Spleen (tissue), 11 donors: Measurements from ENCODE around the gene ST6GALNAC4. TPM values are rescaled to one million over a fixed set of nuclear protein-coding genes. Genes with fewer than 3 reads are reported as not detected.
"Not testable (repeated sequence)": the region's sequence is repeated elsewhere in the genome, so short reads cannot be mapped to it uniquely, and the experiment has no call there.

Experiments
- DNase-seq: peaks from one replicate; pipeline ENCODE4 v3.0.0-alpha.2; 2020
- H3K27ac ChIP-seq, 8 donors: fragments of 200-600 bp; sonication (generic) in 7 of 8; 1 replicate in 4 of 8; 2 replicates in 4 of 8; pipeline versions ENCODE4 v1.5.0 to v1.8.0; 2016 to 2021; ENCODE audit warnings: inconsistent platforms in 4 of 8, mild to moderate bottlenecking in 4 of 8, moderate library complexity in 1 of 8
- H3K27me3 ChIP-seq, 7 donors: fragments of 200-600 bp; sonication (generic) in 6 of 7; replicated peaks in 1 of 7; 1 replicate in 4 of 7; 2 replicates in 3 of 7; pipeline versions ENCODE4 v1.5.0 to v1.8.0; 2016 to 2021; ENCODE audit warnings: inconsistent platforms in 3 of 7, mild to moderate bottlenecking in 1 of 7
- H3K36me3 ChIP-seq, 6 donors: fragments of 200-600 bp; sonication (generic) in 5 of 6; 1 replicate in 4 of 6; 2 replicates in 2 of 6; pipeline versions ENCODE4 v1.5.0 to v1.8.0; 2016 to 2021; ENCODE audit warnings: inconsistent platforms in 2 of 6
- H3K4me1 ChIP-seq, 6 donors: fragments of 200-600 bp; sonication (generic) in 5 of 6; 1 replicate in 3 of 6; 2 replicates in 3 of 6; pipeline versions ENCODE4 v1.5.0 to v1.8.0; 2016 to 2021; ENCODE audit warnings: inconsistent platforms in 3 of 6
- H3K4me3 ChIP-seq, 8 donors: fragments of 200-600 bp; sonication (generic) in 7 of 8; 1 replicate in 4 of 8; 2 replicates in 4 of 8; pipeline versions ENCODE4 v1.5.0 to v1.8.0; 2016 to 2021; ENCODE audit warnings: inconsistent platforms in 4 of 8, mild to moderate bottlenecking in 4 of 8, moderate library complexity in 2 of 8
- H3K9me3 ChIP-seq, 8 donors: fragments of 200-600 bp; sonication (generic) in 7 of 8; 1 replicate in 4 of 8; 2 replicates in 4 of 8; pipeline versions ENCODE4 v1.5.0 to v1.8.0; 2016 to 2021; ENCODE audit warnings: inconsistent platforms in 4 of 8
- POLR2A ChIP-seq, 3 donors: fragments of 450-650 bp; IDR thresholded peaks; one replicate each; pipeline ENCODE4 v1.5.1; 2017; ENCODE audit warnings: antibody characterized with exemption in 3 of 3, mild to moderate bottlenecking in 1 of 3
- POLR2AphosphoS5 ChIP-seq, 3 donors: sonication (generic); formaldehyde crosslinking; IDR thresholded peaks; one replicate each; pipeline ENCODE4 v1.5.1; 2017; ENCODE audit warnings: antibody characterized with exemption in 3 of 3
- WGBS, 5 donors: extraction: QIAGEN DNeasy Blood & Tissue Kit in 3 of 5; methylation state at CpG; one replicate each; pipeline versions ENCODE4 v1.1.5 to v1.1.7; 2013 to 2018; 5-methylcytosine and 5-hydroxymethylcytosine counted together
- intact Hi-C: fragments of 100-400 bp; cut with DNase I; formaldehyde crosslinking; loops from one replicate; pipeline ENCODE4 v1.15.0; 2023; ENCODE audit warnings: low total_unique reads
- polyA plus RNA-seq, 3 donors: library from polyadenylated mRNA; stranded (reverse); fragments of 200-250 nt; gene quantifications; one replicate each; pipeline ENCODE4 v1.2.1, GENCODE V29; 2013
- total RNA-seq, 7 donors: library from RNA; depleted of rRNA in 3 of 7; stranded (reverse); fragments of >200 nt in 3 of 7; fragmentation: NEBNext Ultra II Directional in 4 of 7; extraction: Animal tissue kit (Norgen Biotek cat#: 25700) in 4 of 7; gene quantifications; one replicate each; pipeline versions ENCODE4 v1.1.0 to v1.2.1, GENCODE V29; 2016 to 2021
- TF ChIP-seq, protein P1 (sequence below), 11 experiments: fragments of 200-600 bp in 7 of 11; fragments of 450-650 bp in 4 of 11; sonication (generic) in 4 of 11; IDR thresholded peaks in 8 of 11; conservative IDR thresholded peaks in 3 of 11; 1 replicate in 7 of 11; 2 replicates in 4 of 11; pipeline versions ENCODE4 v1.4.0 to v1.8.0; 2016 to 2021; ENCODE audit warnings: antibody characterized with exemption in 11 of 11, inconsistent platforms in 4 of 11, mild to moderate bottlenecking in 1 of 11
- donor health status: healthy with polysubstance abuse.
- donor health status: DM: no; HTN: no; CAD: no; lungs with moderate emphysema.
- donor health status: DM: no; HTN: no; CAD: no.
- donor health status: Bipolar disorder and iron deficiency.
- donor health status: healthy.
- donor health status: DM: no; HTN: no; CAD: no.
- donor health status: DM: yes; HTN: yes; CAD: no.

Gene ST6GALNAC4
- total and polyA plus RNA-seq, 10 donors = 16.0 to 92.8 (median 59.3) TPM

DNA sequence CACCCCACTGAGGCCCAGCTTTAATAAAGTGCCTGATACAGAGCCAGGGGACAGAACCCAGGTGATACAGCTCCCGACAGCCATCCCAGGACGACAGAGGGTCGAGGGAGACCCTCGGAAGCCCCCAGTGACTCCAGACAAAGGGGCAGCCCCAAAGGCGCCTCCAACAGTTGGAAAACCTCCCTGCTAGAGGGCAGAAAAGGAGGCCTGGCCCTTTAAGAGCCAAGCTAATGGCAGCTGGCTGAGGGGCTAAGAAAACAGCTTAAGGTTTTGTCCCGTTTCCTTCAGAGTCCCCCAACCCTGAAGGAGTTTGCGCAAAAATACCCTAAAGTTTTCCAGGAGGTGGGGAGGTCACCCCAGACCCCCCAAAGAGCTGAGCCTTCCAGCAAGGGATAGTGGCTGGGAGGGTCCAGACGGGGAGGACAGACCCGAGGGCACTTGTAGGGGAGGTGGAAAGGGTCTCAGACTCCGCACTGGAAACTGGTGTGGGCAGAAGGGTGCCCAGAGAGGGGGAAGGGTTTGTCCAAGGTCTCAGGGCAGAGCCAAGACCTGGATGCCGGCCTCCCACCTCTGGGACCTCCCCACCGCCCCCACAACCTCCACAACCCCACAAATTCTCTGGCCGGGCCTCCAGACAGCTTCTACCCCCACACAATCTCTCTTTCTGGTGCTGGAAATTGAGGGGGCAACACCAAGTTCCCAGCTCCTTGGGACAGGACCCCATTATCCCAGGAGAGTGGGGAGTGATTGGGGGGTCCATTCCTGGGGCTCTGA lies 31.1 kb downstream of the ST6GALNAC4 start:
- 69 to 86% (median 82%) methylated on average over 12 to 13 of the region's 13 CpGs for WGBS, 5 donors
- no peak overlapping the region for H3K4me3 ChIP-seq
- peak; percentile 54 for DNase-seq
- peaks cover 0 to 51% (median 29%) of the 10 kb centered on the region in 6 donors for H3K4me1 ChIP-seq
- intact Hi-C loops = no loop called here
- H3K36me3 ChIP-seq = peaks cover 5 to 78% (median 50%) of the 10 kb centered on the region in 6 donors
- no peaks in the 10 kb centered on the region for H3K9me3 ChIP-seq
- H3K27ac ChIP-seq = peak overlapping the region in 4 of 8 donors; percentile 12 to 51 (median 33)
- TF ChIP-seq POLR2AphosphoS5 (IDR thresholded peaks at IDR 0.05) = no peak
- TF ChIP-seq, protein P1, sequence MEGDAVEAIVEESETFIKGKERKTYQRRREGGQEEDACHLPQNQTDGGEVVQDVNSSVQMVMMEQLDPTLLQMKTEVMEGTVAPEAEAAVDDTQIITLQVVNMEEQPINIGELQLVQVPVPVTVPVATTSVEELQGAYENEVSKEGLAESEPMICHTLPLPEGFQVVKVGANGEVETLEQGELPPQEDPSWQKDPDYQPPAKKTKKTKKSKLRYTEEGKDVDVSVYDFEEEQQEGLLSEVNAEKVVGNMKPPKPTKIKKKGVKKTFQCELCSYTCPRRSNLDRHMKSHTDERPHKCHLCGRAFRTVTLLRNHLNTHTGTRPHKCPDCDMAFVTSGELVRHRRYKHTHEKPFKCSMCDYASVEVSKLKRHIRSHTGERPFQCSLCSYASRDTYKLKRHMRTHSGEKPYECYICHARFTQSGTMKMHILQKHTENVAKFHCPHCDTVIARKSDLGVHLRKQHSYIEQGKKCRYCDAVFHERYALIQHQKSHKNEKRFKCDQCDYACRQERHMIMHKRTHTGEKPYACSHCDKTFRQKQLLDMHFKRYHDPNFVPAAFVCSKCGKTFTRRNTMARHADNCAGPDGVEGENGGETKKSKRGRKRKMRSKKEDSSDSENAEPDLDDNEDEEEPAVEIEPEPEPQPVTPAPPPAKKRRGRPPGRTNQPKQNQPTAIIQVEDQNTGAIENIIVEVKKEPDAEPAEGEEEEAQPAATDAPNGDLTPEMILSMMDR (IDR thresholded peaks at IDR 0.05 in 8 of 11, conservative IDR thresholded peaks at IDR 0.05 in 3 of 11) = no peak
- TF ChIP-seq POLR2A (IDR thresholded peaks at IDR 0.05) = no peak
- H3K27me3 ChIP-seq = no peaks in the 10 kb centered on the region

DNA sequence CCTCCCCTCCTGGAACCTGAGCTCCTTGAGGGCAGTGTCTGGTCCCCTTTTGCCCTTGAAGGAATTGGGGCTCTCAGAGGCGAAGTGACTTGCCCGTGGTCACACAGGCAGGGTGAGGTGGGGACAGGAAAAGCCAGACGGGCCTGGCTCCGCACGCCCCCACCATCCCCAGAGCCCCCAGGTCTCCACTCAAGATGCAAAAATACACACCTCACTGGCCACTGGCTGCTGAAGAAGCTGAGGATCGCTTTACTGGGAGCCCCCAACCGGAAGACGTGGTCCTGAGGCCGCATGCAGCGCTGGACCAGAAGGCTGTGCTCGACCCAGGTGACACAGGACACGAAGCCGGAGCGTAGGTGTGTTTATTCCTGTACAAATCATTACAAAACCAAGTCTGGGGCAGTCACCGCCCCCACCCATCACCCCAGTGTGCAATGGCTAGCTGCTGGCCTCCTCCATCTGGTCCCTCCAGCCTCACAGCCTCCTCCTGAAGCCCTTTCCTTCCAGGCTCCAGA lies 31.8 kb downstream of the ST6GALNAC4 start:
- TF ChIP-seq POLR2A (IDR thresholded peaks at IDR 0.05) (no peak), POLR2AphosphoS5 (IDR thresholded peaks at IDR 0.05) (peak in 1 of 3 donors; percentile 2)
- TF ChIP-seq, protein P1 (IDR thresholded peaks at IDR 0.05 in 8 of 11, conservative IDR thresholded peaks at IDR 0.05 in 3 of 11) = no peak
- H3K27me3 ChIP-seq = no peaks in the 10 kb centered on the region
- H3K9me3 ChIP-seq = no peaks in the 10 kb centered on the region
- H3K4me1 ChIP-seq = peaks cover 0 to 58% (median 29%) of the 10 kb centered on the region in 6 donors
- peaks cover 0 to 72% (median 43%) of the 10 kb centered on the region in 6 donors for H3K36me3 ChIP-seq
- 69 to 76% (median 73%) methylated on average over 15 of the region's 15 CpGs for WGBS, 5 donors
- peak; percentile 56 for DNase-seq
- intact Hi-C loops = no loop called here
- H3K27ac ChIP-seq = peak overlapping the region in 4 of 8 donors; percentile 13 to 51 (median 44)
- H3K4me3 ChIP-seq = no peak overlapping the region

DNA sequence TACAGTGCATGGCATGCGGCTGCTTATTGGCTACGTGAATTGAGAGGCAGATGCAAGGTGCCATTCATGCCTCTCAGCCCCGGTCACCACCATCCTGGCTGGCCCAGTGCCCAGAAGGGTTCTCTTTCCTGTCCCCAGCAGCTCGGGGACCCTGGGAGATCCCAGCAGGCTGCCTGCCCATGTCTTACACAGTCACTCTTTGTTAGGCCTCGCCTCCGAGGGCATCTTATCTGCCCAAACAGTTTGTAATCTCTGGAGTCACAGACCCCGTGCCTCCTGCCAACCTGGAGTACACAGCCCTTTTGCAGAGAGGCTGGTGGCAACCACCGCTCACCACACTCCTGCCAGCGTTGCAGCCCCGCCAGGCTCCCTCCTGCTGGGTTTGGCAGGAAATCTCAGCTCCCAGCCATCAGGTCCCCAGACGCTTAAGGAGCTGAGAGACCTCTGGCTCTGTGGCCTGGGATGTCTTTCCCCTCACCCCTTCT lies 32.4 kb downstream of the ST6GALNAC4 start:
- WGBS, 5 donors = 29 to 46% (median 35%) methylated on average over 8 to 11 of the region's 11 CpGs
- Histone ChIP-seq H3K4me1 (peaks cover 0 to 64% (median 29%) of the 10 kb centered on the region in 6 donors), H3K4me3 (no peak overlapping the region), H3K27me3 (no peaks in the 10 kb centered on the region), H3K9me3 (no peaks in the 10 kb centered on the region), H3K36me3 (peaks cover 0 to 66% (median 39%) of the 10 kb centered on the region in 6 donors), H3K27ac (peak overlapping the region in 4 of 8 donors; percentile 13 to 51 (median 44))
- intact Hi-C loops = no loop called here
- peak; percentile 68 for DNase-seq
- TF ChIP-seq, protein P1 (IDR thresholded peaks at IDR 0.05 in 8 of 11, conservative IDR thresholded peaks at IDR 0.05 in 3 of 11) = no peak
- TF ChIP-seq POLR2A (IDR thresholded peaks at IDR 0.05) = no peak
- TF ChIP-seq POLR2AphosphoS5 (IDR thresholded peaks at IDR 0.05) = peak in 2 of 3 donors; percentile 6 to 52

DNA sequence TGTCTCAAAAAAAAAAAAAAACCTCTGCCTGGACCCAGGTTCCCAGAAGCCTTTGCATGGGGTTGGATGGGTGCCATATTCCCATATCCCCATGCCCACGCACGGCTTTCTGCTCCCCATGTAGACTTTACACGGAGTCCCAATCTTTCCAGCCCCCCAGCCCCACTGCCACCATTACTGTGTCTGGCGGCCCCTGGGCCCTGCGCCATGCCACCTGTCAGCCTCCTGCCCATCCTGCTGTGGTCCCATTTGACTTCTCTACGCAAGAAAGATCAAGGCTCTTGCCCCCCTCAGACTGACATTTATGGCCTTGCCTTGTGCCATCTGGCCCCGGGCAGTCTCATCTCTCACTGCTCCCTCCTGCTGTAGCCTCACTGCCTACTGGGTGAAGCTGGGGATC lies 32.9 kb downstream of the ST6GALNAC4 start:
- H3K36me3 ChIP-seq = peaks cover 0 to 61% (median 39%) of the 10 kb centered on the region in 6 donors
- TF ChIP-seq POLR2AphosphoS5 (IDR thresholded peaks at IDR 0.05) = no peak
- TF ChIP-seq POLR2A (IDR thresholded peaks at IDR 0.05) = no peak
- TF ChIP-seq, protein P1 (IDR thresholded peaks at IDR 0.05 in 8 of 11, conservative IDR thresholded peaks at IDR 0.05 in 3 of 11) = no peak
- H3K27ac ChIP-seq = peak overlapping the region in 3 of 8 donors; percentile 38 to 51 (median 51)
- intact Hi-C loops = no loop called here
- H3K4me3 ChIP-seq = no peak overlapping the region
- no peaks in the 10 kb centered on the region for H3K9me3 ChIP-seq
- DNase-seq = no peak
- WGBS, 5 donors = 70 to 83% (median 78%) methylated on average over 6 to 7 of the region's 7 CpGs
- H3K4me1 ChIP-seq = peaks cover 0 to 67% (median 29%) of the 10 kb centered on the region in 6 donors
- no peaks in the 10 kb centered on the region for H3K27me3 ChIP-seq

DNA sequence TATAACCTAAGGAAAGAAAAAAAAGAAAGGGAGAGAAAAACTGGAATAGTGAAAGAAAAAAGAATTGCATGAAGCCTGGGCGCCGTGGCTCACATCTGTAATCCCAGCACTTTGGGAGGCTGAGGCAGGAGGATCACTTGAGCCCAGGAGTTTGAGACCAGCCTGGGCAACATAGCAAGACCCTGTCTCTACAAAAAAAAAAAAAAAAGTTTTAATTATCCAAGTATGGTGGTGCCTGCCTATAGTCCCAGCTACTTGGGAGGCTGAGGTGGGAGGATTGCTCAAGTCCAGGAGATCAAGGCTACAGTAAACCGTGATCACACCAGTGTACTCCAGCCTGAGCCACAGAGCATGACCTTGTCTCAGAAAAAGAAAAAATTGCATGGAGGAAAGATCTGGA lies 35.1 kb downstream of the ST6GALNAC4 start:
- H3K9me3 ChIP-seq, DNase-seq, H3K4me3 ChIP-seq, intact Hi-C loops: not testable (repeated sequence)
- WGBS, 5 donors = 74 to 90% (median 86%) methylated on average over 3 of the region's 3 CpGs
- Histone ChIP-seq H3K27me3 (peaks cover 0 to 17% (median 4%) of the 10 kb centered on the region in 7 donors), H3K4me1 (peaks cover 8 to 84% (median 47%) of the 10 kb centered on the region in 6 donors), H3K36me3 (peaks cover 0 to 39% (median 17%) of the 10 kb centered on the region in 6 donors), H3K27ac (peak overlapping the region in 1 of 8 donors; percentile 34)
